ENCODE results near the gene RXRA. TPM values are rescaled to one million over a fixed set of nuclear protein-coding genes. Genes with fewer than 3 reads are reported as not detected.

The RXRA gene
- total RNA-seq, 1 donor from 2014 or later, result 163 TPM

DNA sequence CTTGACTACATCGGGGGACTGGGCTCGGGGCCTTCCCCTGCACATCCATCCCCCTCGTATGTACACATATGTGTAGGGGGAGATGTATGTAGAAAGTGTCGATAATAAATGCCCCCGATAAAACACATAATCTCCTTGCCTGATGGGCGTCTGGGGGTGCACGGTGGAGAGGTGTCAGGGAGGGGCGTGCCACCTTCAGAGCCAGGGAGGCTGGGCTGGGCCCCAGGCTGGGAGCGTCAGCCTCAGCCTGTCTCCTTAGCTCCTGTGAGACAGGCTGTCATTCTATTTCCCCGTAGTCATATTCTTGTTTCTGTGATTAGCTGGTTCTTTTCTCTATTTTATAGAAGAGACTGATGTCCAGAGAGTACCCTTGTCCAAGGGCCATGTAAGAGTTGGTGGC, 4.7 kb upstream of the RXRA start:
- DNase-seq (ENCODE audit: low spot score) (no peak), ATAC-seq (no peak)

DNA sequence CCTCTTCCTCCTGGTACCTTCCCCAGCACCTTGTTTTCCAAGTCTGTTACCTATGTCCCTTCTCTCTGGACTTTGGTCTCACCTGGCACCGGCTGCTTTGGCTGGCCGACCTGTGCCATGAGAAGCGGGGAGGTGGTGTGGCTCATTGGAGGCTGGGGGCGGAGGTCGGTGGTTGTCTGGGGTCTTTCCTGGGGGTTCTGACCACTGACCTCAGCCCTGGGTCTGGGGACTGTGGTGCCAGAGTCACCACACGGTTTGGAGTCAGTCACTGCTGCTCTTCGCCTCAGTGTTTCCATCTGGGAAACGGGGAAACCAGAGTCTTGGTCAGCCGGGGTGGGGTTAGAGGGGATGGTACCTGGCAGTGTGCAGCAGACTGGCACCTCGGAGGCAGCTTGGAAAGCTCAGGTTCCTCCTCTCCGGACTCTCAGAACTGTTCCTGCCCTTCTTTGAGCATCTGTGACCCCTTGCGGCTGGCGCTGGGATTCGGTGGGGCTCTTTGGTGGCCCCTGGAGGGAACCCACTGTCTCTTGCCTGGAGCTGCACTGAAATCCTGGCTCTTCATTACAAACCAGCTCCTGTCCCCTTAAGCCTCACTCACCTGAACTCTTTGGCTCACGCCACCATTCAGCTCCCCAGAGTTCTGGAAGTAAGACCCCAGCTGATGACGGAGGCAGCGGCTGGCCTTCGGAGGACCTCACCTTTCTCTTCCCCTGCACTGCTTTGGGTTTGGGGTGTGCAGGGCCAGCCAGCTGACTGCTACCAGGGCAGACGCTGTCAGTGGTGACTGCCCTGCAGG, 4.1 kb upstream of the RXRA start:
- ATAC-seq, result peak; percentile 14
- peak; percentile 86 for DNase-seq (ENCODE audit: low spot score)

DNA sequence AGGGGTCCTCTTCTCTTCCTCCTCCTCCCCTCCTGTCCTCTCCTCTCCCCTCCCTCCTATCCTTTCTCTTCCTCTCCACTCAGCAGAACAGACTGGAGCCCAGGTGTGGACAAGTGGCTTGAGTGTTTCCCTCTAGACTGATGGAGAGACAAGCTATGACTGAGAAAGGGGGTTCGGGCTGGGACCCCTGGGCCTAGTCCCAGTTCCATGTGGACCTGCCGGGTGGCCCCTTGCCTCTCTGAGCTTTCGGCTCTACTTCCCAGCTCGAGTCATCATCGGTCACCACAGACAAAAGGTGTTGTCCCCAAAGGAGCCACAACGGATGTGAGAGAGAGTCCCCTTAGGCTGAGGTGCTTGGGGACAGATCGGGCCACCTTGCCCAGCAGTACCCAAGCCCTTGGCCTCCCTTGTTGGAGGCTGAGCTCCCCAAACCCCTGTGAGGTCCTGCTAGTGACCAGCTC, 3.4 kb upstream of the RXRA start:
- ATAC-seq (no peak), DNase-seq (ENCODE audit: low spot score) (peak; percentile 50)

DNA sequence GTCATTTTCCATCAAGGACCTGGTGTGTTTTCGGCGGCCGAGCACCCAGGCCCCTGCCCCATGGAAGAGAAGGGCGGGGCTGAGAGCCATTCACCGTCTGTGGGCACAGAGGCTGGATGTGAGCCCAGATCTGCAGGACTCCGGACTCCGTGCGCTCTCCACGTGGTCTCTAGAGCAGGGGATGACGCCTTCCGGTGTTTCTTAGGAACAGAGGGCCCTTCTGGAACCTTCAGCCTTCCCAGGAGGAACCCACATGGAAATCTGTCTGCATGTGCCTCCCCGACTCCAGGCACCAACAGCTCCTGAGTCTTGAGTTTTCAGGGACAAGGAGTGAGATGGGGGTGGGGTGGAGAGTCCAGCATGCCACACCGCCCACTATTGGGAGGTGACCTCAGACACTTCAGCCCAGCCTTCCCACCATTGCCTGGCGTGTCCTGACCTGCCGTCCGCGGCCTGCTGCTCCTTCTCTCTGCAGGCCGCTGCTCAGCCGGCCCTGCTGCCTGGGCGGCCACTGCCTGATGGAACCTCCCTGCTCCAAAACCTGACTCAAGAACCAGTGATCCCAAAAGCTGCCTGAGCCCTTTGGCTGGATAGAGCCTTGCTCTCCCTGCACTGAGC, 2.4 kb upstream of the RXRA start:
- peak; percentile 40 for ATAC-seq

DNA sequence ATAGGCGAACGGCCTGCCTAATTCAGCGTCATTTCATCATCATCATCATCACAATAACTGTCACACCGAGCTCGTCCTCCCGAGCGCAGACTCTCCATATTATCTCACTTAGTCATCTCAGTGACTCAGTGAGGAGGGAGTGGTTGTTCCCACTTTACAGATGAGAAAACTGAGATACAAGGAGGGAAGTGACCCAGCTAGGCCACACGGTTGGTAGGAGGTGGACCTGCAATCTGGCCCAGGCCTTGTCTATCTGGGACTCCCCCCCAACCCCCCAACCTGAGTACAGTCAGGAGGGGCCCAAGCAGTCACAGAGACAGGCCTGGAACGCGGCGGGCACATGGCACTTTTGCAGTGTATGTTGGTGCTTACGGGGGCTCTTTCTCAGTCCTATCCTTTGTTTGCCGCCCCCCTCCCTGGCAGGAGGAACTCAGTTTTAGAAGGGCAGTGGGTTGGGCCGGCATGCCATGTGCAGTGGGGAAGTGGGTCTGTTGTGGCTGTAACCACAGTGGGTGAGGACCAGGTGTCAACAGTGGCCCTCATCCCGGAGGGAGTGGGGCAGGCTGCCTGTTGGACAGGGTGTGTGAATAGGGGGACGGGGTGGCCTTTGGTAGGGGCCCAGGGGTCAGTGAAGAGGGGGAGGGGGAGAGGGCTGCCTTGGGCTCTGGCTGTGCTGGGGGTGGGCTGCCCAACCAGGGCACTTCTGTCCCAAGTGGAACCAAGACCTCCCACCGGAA, 1.7 kb upstream of the RXRA start:
- peak; percentile 1 for ATAC-seq
- DNase-seq (ENCODE audit: low spot score), result peak; percentile 72

More for the DNA sequence above, 2.4 kb upstream of the RXRA start:
- DNase-seq (ENCODE audit: low spot score), result peak; percentile 97

DNA sequence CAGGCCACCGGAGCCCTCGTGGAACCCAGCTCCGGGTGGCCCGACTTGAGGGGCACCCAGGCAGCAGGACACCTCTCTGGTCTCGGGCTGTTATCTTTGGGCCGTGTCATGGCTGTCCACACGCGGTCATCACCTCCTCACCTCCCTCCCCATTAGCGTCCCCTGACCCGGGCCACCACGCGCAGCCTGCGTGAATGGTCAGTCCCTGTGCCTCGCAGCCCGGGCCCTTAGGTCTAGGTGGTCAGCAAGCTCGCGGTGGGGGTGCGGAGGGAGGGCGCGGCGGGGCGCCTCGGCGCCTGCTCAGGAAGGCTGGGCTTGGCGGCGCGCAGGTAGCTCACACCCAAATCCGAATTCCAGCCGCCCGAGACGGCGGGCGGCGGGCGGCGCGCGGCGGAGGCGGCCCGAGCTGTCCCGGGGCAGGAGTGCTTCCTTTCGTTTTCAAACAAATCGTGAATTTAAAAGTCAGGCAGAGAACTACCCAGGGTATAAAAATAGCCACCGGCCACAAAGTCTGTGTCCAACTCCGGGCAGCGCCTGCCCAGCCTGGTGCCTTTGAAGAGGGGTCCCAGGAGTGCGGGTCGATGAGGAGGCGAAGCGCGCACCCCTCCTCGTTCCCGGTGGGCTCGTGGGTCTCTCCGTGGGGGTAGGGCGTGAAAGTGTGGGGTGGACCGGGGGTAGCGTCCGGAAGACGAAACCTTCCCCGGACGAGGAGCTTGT, 1.0 kb upstream of the RXRA start:
- peak; percentile 6 for ATAC-seq
- peak; percentile 88 for DNase-seq (ENCODE audit: low spot score)

DNA sequence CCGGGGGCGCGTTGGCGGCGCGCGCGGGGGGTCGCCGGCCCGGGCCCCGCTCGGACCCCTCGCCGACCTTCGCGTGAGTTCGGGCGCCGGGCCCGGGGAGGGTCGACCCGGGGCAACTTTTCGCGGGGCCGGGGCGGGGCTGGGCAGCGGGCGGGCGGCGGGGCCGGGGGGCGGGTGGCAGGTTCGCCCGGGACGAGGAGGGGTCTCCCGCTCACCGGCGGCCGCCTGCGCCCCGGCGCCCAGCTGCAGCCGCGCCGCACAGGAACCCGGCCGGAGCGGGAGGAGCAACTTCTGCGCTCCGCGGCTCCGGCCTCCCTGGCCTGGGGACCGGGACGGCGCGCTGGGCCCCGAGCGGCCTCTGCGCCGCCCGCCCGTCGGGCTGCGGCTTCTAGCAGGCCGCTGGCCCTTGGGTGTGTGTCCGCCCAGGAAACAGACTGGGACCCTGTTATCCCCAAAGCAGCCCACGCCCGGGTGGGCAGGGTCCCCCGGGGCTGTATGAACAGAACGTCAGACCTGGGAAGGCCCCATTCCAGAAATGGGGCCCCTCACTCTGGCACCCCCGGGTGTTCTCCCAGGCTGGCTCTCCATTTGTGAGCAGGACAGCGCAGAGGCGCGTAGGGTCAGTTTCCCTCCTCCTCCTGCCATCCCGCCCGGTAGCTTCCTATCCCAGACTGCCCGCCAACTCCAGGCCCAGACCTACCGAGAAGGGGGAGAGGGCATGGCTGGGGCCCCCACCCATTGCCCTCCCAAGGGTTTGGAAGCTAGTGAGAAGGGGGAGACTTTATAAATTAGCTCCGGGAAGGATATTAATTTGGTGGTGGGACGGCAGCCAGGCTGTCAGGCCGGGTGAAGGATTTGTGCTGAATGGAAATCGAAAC, 708 bp downstream of the RXRA start:
- DNase-seq (ENCODE audit: low spot score) (peak; percentile 63), ATAC-seq (no peak)

DNA sequence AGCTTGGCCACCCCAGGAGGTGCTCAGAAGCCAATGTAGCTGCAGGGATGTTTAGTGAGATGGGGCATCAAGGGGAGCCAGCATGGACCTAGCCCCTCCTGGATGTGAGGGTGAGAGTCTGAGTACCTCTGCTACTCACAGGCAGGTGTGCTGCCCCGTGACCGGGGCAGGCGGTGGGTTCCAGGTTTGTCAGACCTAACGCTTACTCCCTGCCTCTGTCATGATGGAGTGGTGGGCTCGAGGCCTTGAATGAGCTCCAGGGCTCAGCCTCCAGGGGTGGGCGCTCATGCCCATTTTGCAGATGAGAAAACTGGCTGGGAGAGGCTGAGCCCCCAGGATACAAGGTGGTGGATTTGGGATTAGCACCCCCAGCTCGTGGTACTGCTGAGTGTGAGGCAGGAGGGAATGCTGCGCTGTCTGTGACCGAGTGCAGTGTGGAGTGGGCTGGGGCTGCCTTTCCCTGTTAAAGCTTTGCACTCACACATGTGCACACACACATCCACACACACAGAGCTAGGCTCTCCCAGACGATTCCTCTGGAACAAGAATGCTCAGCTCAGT, 1.5 kb downstream of the RXRA start:
- DNase-seq (ENCODE audit: low spot score) (peak; percentile 51), ATAC-seq (no peak)

DNA sequence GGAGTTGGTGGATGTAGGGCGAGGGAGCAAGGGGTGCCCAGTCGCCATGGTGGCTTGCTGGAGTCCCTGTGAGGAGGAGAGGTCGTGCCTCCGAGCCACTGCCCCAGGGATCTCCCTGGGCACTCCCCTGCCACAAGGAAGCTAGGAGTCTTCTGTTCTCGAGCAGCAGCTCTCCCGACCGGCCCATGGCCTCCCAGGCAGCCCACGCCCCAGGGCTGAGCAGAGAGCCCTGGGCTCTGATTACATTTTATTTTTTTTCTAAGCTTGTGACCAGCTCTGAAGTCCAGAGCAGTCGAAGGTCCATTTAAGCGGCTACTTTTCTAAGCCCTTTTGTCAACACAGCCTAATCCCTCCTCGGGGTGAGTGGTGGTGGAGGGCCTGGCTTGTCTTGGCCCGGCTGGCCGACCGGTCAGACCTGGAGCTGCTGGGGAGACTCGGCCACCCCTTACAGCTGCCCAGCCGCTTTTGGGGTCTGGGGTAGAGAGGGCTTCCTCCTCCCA, 2.1 kb downstream of the RXRA start:
- no peak for DNase-seq (ENCODE audit: low spot score)
- no peak for ATAC-seq

DNA sequence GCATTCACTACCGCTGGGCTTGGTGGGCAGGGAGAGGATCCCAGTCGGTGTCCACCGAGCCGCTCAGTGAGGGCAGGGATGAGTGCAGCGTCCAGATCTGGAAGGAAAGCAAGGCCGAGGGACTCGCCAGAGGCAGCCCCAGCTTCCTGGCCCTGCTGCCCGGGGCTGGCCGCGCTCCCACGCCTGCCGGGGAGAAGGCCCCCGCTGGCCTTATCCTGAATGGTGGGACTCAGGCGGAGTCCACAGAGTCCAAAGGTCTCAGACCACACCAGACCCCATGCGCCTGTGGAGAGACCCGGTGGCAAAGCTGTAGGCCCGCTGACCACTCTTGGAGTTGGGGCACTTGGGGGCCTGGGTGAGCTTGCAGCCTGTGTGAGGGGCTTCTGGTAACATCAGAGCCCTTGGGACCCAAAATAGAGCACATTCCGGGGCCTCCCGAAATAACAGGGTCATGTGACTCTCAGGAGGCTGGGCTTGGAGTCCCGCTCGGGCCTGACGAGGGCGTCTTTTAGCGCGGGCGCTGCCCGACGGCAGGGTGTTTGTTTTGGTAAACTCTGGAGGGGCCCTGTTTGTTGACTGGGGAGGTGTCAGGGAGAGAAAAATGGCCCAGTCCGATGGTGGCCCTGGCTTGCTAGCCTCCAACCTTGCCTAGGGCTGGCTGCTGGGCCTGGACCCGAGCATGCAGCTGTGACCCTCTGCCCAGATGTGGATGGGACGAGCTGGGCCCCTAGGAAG, 2.8 kb downstream of the RXRA start:
- DNase-seq (ENCODE audit: low spot score) (peak; percentile 88), ATAC-seq (peak; percentile 34)

DNA sequence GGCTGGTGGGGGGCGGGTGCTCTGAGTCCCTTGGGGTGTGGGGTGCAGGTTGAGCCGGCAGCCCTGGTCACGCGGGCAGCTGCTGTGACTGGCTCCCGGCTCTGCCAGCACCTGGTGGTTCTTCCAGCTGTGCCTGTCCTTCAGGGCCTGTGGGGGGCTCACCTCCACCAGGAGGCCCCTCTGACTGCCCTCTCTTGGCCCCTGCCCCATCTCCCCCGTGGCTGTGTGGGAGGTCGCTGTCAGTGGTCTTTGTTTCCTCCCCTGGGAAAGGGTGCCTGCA, 3.3 kb downstream of the RXRA start:
- DNase-seq (ENCODE audit: low spot score), result no peak
- peak; percentile 1 for ATAC-seq

DNA sequence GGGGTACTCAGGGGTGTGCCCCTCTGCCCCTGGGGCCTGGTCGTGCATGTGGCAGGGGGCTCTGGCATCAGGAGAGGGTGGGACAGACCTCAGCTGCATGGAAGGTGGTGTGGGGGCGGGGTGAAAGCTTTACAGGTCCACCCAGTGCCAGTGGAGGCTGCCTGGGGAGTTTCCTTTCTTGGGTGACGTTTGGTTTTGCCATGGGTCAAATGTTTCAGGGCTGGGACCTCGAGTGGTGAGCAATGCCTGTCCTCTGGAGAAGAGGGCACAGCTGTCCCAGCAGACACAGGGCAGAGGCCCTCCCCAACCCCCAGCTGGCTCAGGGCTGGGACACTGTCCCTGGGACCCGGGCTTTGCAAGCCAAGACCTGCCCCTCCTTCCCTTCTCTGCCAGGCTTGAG, 3.6 kb downstream of the RXRA start:
- peak; percentile 48 for ATAC-seq
- peak; percentile 94 for DNase-seq (ENCODE audit: low spot score)

DNA sequence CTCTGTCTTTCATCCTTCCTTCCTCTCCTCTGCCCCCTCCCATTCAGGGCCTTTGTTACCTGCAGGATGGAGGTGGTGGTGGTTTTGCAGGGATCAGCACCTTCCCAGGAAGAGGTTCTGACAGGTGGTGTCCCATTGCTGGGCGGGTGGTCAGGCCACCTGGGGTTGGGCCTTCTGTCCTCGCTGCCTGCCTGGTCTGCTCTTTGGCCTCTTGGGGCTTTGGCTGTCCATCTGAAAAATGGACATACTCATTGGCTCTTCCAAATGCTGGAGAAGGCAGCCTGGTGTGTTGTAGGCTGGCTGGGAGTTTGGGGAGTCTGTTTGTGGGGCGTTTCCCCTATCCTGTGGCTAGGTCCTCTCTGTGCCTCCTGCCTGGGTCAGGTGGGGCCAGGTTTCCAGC, 4.3 kb downstream of the RXRA start:
- DNase-seq (ENCODE audit: low spot score), result no peak
- ATAC-seq, result no peak

DNA sequence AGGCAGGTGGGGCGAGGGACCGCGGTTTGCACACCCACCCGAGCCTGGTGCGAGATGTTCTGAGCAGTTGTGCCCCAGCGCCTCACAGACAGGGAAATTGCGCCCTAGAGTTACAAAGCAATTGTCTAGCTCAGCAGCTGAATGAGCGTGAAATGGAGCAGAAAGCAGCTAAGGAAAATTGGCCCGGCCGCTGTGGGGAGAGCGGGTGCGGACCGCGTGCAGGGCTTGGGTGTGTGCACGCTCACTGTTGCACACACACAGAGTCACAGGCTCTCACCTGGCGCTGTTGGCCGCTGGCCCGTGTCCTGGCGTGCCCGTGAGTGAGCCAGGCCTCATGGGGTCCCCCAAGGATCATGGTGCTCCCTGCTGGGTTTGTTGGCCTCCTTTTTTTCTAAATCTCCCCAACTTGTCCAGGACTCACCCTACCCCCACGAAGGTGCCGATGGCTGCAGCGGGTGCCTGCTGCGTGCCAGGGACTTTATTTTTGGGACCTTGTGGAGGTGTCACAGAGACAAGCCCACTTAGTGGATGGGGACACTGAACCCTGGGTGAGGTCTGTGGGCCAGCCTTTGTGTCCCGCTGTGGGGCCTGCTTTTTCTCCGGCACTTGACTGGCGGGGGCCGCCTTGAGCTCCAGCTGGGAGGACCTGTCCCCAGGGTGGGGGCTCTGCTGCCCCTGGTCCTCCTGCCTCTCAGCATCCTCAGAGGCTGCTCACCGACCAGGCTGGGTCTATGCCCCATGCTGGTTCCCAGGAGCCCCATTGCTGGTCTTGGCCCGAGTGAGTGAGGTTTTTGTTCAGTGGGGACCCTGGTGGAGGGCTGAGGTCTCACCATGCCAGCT, 5.2 kb downstream of the RXRA start:
- no peak for DNase-seq (ENCODE audit: low spot score)
- ATAC-seq, result no peak

DNA sequence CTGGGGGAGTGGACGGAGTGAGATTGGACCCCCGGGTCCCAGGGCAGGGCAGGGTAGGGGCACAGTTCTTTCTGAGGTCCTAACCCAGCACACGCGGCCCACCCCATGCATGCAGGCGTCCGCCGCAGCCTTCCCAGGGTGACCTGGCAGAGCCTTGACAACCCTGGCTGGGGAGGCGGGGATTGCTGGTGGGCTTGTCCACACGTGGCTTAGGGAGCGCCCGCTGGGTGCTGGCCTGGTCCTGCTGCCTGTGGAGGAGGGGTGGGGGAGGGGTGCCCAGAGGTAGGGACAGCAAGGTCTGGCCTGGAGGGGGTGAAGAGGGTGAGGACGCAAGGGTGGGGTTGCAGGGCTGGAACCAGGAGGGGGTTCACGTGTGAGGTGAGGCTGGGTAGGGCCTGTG, 6.0 kb downstream of the RXRA start:
- ATAC-seq, result no peak
- no peak for DNase-seq (ENCODE audit: low spot score)

DNA sequence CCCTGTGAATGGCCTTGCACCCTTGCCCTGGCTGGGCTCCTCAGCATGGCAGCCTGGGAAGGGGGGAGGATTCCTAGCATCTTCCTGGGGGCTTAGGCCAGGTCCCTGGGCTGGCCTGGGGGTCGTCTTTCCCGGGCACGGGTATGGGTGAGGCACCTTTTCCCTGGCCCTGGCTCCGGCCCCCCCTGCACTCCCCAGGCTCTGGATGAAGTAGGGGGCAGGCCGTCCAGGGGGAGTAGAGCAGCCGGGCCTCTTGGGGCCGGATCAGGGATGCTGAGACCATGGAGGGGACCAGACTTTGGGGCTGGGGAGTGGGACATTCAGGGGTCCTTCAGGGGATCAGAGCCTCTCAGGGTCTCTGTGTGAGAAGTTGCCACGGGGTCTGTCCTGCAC, 6.6 kb downstream of the RXRA start:
- DNase-seq (ENCODE audit: low spot score) (no peak), ATAC-seq (no peak)

DNA sequence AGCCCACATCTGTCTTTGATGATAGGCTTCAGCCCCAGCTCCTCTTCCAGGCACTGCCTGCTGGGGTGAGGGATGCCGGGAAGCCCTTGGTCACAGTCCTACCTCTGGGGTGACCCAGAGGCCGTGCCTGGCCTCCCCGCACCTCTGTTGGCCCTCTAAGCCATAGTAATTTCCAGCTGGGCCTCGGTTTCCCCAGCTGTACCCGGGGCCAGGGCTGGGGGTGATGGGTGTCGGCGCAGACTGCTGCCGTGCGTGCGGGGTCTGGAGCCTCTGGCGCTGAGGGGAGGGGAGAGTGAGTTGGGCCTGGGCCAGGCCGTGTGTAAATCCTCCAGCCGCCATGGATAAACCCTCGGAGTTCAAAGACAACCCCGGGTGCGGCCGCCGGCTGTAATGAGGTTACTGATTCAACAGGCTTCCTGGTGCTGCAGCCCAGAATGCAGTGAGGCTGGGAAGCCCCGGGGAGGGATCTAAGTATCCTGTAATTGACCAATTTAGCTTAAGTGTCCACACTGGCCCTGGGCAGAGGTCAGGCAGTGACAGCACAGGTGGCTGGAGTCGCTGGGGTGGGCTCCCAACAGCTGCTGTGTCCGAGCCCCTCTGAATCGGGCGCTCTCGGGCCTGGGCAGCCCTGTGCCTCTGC, 7.1 kb downstream of the RXRA start:
- peak; percentile 81 for DNase-seq (ENCODE audit: low spot score)
- peak; percentile 10 for ATAC-seq
